HG03439 (cell line): ENCODE measurements around the gene SLC4A5.
"Not testable (repeated sequence)": the region's sequence is repeated elsewhere in the genome, so short reads cannot be mapped to it uniquely, and the experiment has no call there.

Experiments
- ATAC-seq: cut with Tn5 transposase; IDR thresholded peaks from one replicate; pipeline ENCODE4 v1.9.1; 2021; ENCODE audit warnings: mild to moderate bottlenecking, moderate library complexity; ENCODE audit not compliant: unreplicated experiment

SLC4A5 gene

DNA sequence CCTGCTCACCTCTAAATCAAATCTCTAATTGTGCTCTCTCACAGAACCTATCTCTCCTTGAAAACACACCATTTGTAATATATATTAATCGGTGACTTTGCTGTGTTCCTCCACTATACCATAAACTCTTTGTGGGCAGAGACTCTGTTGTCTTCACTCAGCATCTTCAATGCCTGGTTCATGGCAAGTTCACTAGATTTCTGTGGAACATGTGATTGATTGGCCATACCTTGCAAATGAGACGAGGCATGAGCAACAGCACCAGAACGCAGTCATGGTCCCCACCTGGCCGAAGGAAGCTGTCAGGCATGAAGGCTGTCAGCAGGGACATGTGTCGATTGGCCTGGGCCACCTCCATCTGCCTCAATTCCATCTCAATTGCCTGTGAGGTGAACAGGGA is 25.3 kb upstream of the SLC4A5 start:
- no peak for ATAC-seq

DNA sequence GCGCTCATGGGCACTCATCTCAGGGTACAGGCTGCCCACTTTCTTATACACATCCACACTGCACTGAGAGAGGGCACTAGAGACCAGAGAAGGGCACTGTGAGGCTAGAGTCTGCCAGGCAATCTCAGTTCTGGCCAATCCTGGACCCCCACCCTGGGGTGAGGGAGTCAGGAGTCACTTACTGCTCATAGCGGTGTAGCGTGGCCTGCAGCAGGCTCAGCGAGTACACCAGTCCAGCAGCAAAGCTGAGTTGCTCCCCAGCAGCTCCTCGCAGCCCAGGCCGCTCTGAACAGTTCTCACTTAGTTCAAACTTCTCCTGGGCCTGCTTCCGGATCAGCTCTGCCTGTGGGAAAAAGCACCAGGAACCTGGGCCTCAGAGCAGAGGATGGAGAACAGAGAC is 24.6 kb upstream of the SLC4A5 start:
- ATAC-seq: no peak

DNA sequence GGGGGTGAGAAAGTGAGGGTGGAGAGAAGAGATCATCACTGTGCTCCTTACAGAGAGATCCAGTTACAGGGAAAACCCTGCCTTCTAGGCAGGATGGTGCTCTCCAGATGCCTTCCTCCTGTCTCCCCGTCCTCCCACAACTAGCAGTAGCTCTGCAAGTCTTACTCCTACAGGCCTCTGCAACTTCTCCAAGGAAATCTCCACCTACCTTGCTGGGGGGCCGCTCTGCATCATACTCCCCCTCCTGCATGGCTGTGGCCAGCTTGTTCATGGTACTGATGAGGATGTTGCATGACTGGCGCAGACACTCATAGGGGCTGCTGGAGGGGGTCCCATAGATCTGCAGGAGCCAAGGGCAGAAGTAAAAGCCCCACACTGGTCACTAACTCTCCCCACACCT is 22.8 kb upstream of the SLC4A5 start:
- no peak for ATAC-seq

DNA sequence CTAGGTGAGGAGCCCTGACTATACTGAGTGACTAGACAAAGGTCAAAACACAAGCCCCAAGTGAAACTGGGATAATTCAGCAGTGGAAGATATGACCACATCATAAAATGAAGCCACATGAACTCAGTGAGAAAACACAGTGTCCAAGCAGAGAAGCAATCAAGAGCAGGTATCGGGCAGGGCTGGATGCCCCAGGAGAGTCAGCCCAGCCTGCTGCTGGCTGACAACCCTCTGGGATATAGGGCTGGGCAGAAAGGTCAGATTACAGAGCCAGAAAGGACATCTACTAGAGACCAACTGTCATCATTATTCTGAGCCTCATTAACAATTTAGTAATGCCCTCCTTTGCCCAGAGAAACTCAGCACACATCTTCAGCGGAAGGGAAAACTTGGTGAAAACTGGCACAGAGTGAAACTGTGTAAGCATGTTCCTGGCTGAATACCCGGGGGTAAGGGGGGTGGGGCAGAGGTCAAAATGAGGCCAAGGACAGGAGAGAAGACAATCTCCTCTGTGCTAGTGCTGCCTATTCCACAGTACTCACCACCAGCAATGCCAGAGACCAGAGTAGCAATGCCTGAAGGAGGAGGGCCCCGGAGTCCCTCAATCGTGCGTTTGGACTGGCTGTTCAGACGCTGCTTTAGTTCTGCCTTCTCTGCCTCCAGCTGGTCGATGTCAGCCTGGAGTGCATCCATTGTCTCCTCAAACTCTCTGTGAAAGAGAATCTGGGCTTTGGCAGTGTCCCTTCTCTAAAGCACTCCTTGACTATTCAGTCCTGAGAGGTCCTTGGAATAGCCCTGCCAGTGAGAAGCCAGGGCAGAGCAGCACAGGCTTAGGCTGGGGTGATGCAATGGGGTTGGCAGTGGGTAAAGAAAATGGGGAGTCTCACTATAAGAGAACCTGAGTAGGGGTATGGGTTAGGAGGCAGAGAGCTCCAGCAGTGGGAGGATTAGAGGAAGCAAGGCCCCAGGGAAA is 21.6 kb upstream of the SLC4A5 start:
- no peak for ATAC-seq

DNA sequence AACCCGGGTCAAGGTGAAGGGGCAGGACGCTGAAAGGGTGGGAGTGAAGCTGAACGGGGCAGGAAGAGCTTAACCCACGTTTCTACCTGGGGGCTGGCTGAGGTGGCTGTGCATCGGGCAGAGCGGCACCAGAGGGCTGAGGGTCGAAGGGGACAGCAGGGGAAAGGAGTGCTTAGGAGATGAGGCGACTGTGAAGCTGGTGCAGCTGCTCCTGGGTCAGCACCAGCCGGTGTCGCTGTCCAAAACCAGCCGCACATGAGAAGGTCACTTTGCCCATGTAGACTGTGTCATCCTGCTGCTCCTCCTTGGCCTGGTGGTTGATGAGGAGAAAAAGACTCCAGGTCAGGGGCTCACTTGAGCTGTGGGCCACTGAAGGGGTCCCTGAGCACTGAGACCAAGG is 18.1 kb upstream of the SLC4A5 start:
- no peak for ATAC-seq

DNA sequence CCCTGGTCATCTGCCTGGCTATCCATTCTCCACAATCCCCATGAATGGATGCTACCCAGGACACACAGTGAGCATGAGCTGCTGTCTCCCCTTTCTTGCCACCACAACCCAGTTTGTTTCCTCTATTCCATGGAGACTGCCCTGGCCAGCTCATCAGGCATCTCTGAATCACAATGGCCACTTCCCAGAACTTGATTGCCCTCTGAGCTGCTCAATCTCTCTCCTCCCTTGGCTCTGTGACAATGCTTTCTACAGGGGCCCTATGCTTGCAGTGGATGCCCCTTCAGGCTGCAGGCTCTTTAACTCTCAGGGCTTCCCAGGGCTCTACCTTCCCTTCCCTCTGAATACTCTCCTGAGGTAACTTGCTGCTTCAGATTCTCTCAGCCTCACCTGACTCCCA is 14.4 kb upstream of the SLC4A5 start:
- no peak for ATAC-seq

DNA sequence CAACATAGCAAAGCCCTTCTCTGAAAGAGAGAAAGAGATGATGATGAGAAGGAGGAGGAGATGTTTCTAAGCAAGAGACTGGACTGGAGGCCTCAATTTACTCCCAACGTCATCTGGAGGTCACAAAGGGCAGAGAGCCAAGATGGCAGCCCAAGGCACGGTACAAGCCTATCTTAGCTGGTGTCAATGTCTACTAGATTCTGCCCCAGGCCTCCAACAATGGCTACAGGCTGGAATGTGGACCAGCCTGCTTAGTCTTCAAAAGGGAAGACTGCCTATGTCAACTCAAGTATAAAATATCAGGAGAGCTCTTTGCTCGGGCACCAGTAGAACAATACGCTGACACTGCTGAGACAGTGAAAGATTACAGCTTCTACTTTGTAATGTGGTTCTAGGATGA is 6.7 kb upstream of the SLC4A5 start:
- no peak for ATAC-seq

DNA sequence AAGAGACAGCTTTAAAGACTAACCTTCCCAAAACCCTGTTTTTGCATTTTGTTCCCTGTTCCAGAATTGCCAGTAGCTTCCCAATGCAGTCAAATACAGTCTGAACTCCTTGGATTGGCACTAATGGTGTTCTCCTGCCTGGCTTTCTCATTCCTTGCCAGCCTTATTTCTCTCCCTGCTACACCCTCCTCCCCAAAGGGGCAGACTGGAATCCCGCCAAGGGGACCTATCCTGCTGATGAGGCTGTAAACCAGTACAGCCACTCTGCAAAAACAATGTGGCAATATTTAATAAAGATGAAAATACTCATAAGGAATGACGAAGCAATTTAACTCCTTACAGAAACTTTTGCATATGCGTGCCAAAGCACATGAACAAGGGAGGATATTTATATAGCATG is 4.5 kb upstream of the SLC4A5 start:
- ATAC-seq: no peak

DNA sequence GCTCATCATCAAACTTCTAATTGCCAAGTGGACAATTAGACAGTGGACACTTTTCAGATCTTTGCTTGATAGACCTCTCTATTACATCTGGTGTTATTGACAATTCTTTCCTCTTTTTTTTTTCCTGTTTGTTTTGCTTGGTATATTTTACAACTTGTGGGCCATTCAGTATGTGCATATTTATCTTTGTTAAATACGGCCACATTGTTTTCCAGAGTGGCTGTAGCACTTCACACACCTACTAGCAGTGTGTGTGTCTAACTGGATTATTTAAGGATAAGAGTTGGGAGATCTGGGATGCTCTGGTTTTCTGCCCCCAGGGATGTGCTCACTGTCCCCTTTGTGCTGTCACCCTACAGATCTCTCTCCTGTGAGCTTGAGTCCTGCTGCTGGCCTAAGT is 4.1 kb upstream of the SLC4A5 start:
- no peak for ATAC-seq

DNA sequence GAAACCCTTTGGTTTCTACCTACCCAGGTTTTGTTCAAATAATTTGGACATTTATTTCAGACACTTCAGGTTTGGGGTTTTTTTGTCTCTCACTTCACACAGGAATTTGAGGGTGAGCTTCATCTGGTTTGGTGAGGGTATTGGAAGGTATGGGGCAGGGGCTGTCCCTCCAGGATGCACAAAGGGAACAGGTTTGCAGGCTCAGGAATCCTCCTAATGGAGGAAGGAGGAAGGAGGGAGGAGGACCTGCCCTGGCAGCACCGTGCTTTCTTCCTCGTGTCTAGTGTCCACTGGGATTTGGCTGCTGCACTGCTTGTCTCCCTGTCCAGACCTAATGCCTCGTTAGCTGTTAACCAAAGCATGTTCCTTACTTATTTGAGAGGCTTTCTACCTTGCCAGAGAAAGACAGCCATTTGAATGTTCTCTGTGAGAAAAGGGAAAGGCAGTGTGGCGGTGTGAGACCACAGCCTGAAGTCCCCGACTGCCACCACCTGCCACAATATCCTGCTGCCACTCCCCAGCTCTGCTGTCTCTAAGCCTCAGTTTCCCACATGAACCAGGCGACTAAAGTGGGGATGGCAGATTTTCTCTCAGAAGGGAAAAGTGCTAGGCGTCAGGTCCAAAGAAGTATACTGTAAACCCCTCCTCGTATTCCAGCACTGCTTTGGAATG is 2.2 kb upstream of the SLC4A5 start:
- no peak for ATAC-seq

DNA sequence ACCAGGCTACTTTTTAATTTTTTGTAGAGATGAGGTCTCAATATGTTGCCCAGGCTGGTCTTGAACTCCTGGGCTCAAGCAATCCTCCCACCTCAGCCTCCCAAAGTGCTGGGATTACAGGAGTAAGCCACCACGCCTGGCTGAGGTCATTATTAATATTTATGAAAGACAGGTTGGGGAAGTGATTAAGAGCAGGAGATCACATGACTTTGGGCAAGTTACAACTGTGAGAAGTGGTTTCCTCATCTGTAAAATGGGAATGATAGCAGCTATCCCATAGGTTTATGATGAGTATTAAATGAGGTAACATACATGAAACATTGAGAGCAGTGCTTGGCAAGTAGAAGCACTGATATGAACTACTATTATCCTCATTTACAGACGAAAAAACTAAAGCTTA is 7.0 kb downstream of the SLC4A5 start:
- not testable (repeated sequence) for ATAC-seq

DNA sequence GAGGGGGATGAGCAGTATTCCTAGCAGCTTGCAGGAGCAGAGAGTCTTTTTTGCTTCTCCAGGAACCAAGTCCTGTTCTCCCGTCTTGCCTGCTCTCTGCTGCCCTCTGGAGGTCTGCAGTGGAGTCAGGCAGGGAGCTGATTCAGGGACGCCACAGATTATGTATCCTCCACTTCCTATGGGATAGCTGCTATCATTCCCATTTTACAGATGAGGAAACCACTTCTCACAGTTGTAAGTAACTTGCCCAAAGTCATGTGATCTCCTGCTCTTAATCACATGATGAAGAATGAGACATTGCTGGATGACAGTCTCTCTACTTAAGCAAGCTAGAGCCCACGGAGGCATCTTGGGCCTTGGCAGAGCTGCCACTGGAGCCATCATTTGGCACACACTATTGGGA is 8.3 kb downstream of the SLC4A5 start:
- no peak for ATAC-seq

DNA sequence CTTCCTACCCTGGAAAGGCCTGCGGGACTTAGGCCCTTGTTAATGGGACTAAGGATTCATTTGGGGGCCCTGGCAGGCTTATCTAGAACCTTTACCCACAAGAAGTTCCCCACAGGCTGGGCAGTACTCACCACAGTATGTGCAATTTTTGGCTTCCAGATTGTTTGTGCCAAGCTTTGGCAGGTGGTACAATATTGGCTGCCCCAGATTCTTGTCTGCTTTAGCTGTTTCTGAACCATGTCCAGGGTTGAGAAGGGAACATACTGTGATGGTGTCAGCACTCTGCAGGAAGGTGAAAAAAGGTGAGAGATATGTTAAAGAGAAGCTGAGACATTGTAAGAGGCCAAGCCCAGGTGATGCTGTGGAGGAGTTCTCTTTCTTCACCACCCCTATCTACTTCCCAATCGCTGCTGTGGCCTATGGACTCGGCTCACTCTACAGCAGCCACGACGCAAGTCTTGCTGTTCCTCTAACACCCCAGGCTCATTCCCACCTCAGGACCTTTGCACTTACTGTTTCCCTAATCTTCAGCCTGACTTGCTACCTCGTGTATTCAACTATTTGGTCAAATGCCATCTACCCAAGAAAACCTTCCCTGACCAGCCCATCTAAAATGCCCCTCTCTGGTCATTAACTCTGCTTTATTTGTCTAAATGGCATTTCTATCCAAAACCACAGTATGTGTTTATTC is 9.2 kb downstream of the SLC4A5 start:
- ATAC-seq: no peak

DNA sequence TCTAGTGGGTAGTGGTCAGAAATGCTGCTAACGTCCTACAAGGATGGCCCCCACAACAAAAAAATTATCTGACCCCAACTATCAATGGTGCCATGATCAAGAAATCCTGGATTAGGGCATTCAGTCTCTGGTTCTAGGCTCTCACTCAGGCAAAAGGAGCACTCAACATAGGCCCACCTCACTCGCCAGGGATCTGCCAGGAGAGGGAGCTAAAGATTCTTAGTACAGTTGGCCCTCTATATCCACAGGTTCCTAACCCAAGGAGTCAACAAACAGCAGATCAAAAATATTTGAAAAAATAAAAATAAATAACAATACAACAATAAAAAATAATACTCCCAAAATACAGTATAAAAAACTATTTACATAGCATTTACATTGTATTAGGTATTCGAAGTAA is 10.0 kb downstream of the SLC4A5 start:
- ATAC-seq: no peak

DNA sequence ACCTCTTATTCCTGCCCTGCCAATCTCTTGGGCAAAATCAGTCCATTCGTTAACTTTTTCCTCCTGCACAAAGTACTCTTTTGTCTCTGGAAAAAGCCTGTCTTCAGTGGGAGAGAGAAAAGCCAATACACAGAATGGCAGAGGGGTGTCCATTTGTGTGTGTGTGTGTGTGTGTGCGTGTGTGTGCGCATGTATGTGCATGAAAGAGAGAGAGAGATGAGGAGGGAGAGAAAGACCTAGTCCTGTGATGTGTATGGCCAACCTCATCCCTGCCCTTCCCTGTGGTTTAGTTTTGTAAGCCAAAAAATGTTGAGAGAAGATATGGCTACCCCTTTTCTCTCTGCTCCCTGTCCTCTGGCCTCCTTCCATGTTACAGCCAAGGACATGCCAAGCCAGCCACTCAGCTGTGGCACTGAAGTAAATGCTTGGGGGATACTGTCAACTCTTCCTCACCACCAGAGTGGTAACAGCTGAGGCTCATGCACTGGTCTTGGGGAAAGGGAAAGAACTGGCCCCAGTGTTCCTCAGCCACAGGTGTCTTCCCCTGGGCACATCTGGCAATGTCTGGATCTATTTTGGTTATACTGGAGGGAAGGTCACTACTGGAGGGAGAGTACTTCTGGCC is 10.6 kb downstream of the SLC4A5 start:
- ATAC-seq: no peak

DNA sequence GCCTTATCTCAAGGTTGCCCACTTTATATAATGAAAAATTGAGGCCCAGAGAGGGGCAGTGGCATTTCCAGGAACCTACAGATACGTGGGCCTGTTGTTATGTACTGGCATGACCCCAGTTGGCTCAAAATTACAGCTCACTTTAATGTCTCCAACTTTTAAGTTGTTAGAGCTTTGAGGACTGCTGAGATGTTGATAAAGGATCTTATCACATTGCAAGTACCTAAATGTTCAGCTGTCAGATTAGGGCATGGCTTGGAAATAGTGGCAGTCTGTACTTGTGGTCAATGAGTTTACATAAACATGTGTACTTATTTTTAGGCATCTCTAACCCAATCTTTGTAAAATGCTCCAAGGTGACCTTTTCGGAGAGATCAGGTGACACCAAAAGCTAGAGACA is 14.6 kb downstream of the SLC4A5 start:
- ATAC-seq: no peak

DNA sequence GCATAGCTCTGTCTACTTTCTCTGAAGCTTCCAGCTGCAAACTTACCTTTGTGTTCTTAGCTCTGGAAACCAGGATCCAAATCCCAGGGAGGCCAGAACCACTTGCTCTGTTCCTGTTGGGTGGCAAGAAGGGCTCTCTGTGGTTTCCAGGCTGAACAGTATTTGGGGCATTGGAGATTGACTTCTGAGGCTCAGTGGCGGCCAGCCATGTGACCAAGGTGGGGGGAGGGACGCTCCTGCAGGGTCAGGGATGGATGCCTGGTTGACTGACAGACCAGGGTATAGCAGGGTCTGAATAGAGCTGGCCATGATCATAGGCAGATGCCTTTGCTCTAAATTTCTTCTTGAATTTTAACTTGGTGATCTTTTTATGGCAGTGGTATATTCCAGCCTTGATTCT is 15.1 kb downstream of the SLC4A5 start:
- ATAC-seq: no peak

DNA sequence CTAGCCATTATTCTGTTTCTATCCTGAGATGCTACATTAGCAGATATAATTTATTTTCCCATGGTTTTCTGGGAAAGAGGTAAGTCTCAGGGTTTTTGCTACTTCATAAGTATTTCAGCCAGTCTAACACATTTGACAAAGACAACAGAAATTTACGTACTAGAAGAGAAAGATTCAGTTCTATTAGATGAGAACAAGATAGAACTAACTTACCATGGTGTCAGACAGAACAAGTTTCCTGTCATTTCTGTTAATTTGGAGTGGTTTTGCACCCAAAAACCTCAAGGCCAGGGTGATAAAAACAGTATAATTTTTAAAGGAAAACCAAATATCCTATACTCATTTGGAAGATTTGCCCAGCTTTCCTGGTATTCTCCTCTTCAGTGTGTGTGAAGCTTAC is 15.6 kb downstream of the SLC4A5 start:
- ATAC-seq: no peak

DNA sequence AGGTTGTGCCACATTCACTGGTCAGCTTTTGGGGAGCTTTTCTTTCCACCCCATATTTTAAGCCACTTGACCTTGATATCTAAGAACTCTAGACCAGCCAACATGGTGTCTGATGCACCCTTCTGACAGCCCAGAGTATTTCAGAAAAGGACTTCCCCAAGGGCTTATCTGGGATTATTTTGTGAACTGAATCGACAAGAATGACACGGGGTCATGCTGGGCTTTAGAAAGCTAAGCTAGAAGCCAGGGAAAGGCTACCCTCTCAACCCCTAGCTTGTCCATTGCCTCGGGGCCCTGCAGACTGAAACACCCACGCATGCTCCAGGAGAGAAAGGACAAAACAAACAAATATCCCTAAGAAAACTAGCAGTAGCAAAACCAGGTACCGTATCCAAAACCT is 16.0 kb downstream of the SLC4A5 start:
- ATAC-seq: no peak

DNA sequence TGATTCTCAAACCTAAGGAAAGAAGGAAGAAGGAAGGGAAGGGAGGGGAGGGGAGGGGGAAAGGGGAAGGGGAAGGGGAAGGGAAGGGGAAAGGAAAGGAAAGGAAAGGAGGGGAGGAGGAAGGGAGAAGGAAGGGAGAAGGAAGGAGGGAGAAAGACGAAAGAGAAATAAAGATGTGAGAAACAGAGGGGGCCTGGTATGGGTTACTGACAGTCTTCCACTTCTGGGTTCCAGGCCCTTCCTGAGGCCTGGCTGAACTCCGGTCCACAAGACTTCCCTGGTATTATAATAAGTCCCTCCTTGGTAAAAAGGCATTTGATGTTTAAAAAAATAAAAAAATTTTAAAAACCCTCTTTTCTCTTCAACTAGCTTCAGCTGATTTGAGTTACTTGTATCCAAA is 17.4 kb downstream of the SLC4A5 start:
- no peak for ATAC-seq

DNA sequence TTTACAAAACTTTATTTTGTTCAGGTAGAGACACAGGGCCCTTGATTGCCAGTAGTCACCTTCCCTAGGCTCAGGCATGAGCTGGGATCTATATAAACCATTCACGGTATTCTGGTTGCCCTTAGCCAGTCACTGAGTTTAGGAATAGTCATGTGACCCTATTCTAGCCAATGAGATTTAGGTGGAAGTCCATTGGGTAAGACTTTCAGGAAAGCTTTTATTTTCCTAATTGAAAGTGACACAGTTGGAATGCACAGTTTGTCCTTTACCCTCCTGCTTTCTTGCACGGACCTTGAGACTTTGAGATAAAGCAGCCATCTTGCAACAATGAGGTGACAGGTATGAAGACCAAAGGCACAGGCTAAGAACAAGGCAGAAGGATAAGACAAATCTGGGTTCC is 21.5 kb downstream of the SLC4A5 start:
- no peak for ATAC-seq
